ENCODE data around the gene PRL. TPM values are rescaled to one million over a fixed set of nuclear protein-coding genes. Genes with fewer than 3 reads are reported as not detected.

PRL gene
- total and polyA plus RNA-seq, 3 donors from 2014 or later = 0.63 to 2.4 TPM; not detected in 1

DNA sequence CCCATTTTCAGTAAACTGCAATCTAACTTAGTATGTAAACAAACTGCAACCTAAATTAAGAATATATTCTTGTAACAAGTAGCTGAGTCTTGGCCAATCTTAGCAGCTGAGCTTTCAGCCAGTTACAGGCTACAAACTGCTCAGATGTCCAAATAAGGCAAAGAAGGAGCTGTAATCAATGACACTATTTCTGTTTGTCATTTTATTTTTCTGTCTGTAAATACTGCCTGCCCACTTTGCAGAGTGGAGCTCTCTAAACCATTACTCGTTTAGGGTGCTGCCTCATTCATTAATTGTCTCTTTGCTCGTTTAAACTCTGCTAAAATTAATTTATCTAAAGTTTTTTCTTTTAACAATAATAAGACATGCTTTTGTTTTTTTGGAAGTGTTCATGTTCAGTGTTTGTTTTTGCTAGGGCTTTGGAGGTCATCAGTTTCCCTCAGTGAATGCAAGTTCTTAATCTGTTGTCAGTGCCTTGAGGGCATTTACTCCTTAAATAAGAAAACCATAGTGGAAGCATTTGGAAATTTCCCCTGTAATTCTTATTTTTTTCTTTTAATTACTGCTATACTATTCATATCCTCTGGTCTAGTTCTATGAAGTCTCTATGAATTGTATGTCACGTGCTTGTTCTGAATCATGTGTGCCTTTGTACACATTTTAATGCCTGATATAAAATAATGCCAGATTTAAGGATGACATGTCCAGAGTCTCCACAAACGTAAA lies 3.6 kb upstream of the PRL start:
- WGBS, 2 donors = 70% methylated on average over 4 of the region's 4 CpGs
- no peak for DNase-seq
- Histone ChIP-seq H3K9me3 (no peaks in the 10 kb centered on the region), H3K27me3 (no peaks in the 10 kb centered on the region), H3K36me3 (ENCODE audit: low read depth, missing control alignments) (no peaks in the 10 kb centered on the region), H3K4me1 (no peaks in the 10 kb centered on the region), H3K4me3 (no peak overlapping the region), H3K27ac (no peak overlapping the region)
- no peak for TF ChIP-seq POLR2A (IDR thresholded peaks at IDR 0.05)
- TF ChIP-seq, protein P1, sequence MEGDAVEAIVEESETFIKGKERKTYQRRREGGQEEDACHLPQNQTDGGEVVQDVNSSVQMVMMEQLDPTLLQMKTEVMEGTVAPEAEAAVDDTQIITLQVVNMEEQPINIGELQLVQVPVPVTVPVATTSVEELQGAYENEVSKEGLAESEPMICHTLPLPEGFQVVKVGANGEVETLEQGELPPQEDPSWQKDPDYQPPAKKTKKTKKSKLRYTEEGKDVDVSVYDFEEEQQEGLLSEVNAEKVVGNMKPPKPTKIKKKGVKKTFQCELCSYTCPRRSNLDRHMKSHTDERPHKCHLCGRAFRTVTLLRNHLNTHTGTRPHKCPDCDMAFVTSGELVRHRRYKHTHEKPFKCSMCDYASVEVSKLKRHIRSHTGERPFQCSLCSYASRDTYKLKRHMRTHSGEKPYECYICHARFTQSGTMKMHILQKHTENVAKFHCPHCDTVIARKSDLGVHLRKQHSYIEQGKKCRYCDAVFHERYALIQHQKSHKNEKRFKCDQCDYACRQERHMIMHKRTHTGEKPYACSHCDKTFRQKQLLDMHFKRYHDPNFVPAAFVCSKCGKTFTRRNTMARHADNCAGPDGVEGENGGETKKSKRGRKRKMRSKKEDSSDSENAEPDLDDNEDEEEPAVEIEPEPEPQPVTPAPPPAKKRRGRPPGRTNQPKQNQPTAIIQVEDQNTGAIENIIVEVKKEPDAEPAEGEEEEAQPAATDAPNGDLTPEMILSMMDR (IDR thresholded peaks at IDR 0.05) = no peak
- intact Hi-C loops (cut with DNase I; ENCODE audit: low total_unique reads) = no loop called here

DNA sequence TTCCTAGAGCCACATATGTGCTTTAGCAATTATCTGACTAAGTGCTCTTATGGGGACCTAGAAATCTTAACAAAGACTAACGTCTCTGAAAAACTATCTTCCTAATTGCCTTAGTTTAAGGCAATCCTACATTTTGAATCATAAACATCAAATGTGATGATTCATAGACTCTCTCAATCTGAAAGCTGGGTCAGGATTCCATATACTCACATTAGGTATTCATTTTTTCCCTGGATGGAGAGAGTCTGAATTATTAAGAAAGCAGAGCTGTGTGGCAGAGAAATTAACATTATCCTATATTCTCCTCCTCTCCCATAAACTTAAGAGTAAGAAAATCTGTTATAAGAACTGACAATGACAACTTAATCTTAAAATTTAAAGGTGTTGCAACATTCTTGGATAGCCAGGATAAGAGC lies 1.6 kb upstream of the PRL start:
- WGBS, 2 donors = 88 to 90% methylated on average over 1 of the region's 1 CpG
- H3K27ac ChIP-seq = no peak overlapping the region
- H3K4me3 ChIP-seq = no peak overlapping the region
- no peaks in the 10 kb centered on the region for H3K9me3 ChIP-seq
- DNase-seq = no peak
- no peaks in the 10 kb centered on the region for H3K27me3 ChIP-seq
- no peaks in the 10 kb centered on the region for H3K4me1 ChIP-seq
- intact Hi-C loops (cut with DNase I; ENCODE audit: low total_unique reads) = no loop called here
- no peak for TF ChIP-seq POLR2A (IDR thresholded peaks at IDR 0.05)
- TF ChIP-seq, protein P1 (IDR thresholded peaks at IDR 0.05) = no peak
- no peaks in the 10 kb centered on the region for H3K36me3 ChIP-seq (ENCODE audit: low read depth, missing control alignments)

DNA sequence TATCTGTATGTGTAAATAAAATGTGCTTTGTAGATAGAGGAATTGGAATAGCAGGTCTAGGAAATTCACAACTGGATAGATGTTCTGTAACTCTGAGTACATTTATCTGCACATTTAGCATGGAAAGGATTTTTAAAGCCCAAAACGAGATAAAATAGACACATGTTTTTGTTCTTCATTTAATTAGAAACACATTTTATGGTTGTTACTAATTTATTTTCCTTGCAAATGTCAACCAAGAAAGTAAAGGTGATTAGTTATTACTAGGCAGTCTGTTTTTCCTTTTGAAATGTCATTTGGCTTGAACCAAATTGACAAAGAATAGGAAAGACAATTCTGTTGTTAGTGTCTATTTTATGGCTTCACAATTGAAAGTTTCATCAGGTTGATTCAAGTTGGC lies 769 bp downstream of the PRL start:
- WGBS, 2 donors = 47% methylated on average over 1 of the region's 1 CpG
- no peak overlapping the region for H3K27ac ChIP-seq
- no peak for DNase-seq
- intact Hi-C loops (cut with DNase I; ENCODE audit: low total_unique reads) = no loop called here
- no peak overlapping the region for H3K4me3 ChIP-seq
- no peak for TF ChIP-seq POLR2A (IDR thresholded peaks at IDR 0.05)
- TF ChIP-seq, protein P1 (IDR thresholded peaks at IDR 0.05) = no peak
- no peaks in the 10 kb centered on the region for H3K4me1 ChIP-seq
- no peaks in the 10 kb centered on the region for H3K36me3 ChIP-seq (ENCODE audit: low read depth, missing control alignments)
- H3K27me3 ChIP-seq = no peaks in the 10 kb centered on the region
- no peaks in the 10 kb centered on the region for H3K9me3 ChIP-seq

DNA sequence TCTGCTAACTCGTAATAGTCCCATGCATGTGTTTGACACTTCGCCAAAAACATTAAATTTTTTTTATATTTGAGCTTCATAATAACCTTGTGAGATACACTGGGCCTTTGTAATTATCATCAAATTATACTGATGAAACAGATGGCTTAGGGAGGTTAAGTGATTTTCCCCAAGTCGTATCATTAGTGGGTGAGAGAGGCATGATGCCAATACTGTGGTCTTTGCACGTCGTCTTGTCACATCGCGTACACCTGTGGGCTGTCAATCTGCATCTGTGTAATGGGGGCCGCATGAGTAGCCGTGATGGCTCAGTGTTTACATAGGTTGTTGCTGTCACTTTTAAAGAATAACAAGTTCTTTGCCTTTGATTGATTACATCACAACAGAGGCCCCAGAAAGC lies 1.7 kb downstream of the PRL start:
- WGBS, 2 donors = 66 to 70% methylated on average over 9 of the region's 9 CpGs
- no peaks in the 10 kb centered on the region for H3K27me3 ChIP-seq
- no peaks in the 10 kb centered on the region for H3K4me1 ChIP-seq
- DNase-seq = no peak
- H3K9me3 ChIP-seq = no peaks in the 10 kb centered on the region
- intact Hi-C loops (cut with DNase I; ENCODE audit: low total_unique reads) = no loop called here
- TF ChIP-seq POLR2A (IDR thresholded peaks at IDR 0.05) = no peak
- TF ChIP-seq, protein P1 (IDR thresholded peaks at IDR 0.05) = no peak
- no peak overlapping the region for H3K27ac ChIP-seq
- no peaks in the 10 kb centered on the region for H3K36me3 ChIP-seq (ENCODE audit: low read depth, missing control alignments)
- no peak overlapping the region for H3K4me3 ChIP-seq

DNA sequence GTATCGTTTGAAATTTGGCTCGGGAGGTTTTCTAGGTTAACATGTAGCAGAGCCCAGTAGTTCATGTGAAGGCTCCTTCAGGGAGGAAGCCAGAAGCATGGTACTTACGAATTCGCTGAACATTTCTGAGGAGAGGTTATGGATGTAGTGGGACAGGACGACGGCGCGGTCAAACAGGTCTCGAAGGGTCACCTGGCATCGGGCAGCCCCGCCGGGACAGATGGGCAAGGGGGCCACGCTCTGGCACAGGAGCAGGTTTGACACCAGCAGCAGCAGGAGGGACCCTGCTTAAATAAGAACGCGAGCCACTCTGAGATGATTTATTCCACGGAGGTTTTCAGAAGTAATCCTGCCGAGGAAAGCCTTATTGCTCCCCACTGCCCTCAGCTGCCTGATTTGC lies 2.5 kb downstream of the PRL start:
- no peaks in the 10 kb centered on the region for H3K9me3 ChIP-seq
- H3K36me3 ChIP-seq (ENCODE audit: low read depth, missing control alignments) = no peaks in the 10 kb centered on the region
- no peaks in the 10 kb centered on the region for H3K4me1 ChIP-seq
- TF ChIP-seq POLR2A (IDR thresholded peaks at IDR 0.05) = no peak
- TF ChIP-seq, protein P1 (IDR thresholded peaks at IDR 0.05) = no peak
- no peak overlapping the region for H3K27ac ChIP-seq
- intact Hi-C loops (cut with DNase I; ENCODE audit: low total_unique reads) = no loop called here
- H3K4me3 ChIP-seq = no peak overlapping the region
- H3K27me3 ChIP-seq = no peaks in the 10 kb centered on the region
- no peak for DNase-seq
- WGBS, 2 donors = 60 to 65% methylated on average over 14 to 17 of the region's 17 CpGs
